ENCODE measurements around the gene CSTA. TPM values are rescaled to one million over a fixed set of nuclear protein-coding genes. Genes with fewer than 3 reads are reported as not detected.

The CSTA gene
- total RNA-seq, 1 donor from 2014 or later, result not detected

GRCh38 chr3:122312826-122313225 is 12.2 kb upstream of the CSTA start:
- Histone ChIP-seq H3K4me1 (no peaks in the 10 kb centered on the region), H3K36me3 (no peaks in the 10 kb centered on the region), H3K4me3 (no peak overlapping the region), H3K27ac (no peak overlapping the region), H3K27me3 (no peaks in the 10 kb centered on the region), H3K9me3 (no peaks in the 10 kb centered on the region)
- TF ChIP-seq, protein P1, sequence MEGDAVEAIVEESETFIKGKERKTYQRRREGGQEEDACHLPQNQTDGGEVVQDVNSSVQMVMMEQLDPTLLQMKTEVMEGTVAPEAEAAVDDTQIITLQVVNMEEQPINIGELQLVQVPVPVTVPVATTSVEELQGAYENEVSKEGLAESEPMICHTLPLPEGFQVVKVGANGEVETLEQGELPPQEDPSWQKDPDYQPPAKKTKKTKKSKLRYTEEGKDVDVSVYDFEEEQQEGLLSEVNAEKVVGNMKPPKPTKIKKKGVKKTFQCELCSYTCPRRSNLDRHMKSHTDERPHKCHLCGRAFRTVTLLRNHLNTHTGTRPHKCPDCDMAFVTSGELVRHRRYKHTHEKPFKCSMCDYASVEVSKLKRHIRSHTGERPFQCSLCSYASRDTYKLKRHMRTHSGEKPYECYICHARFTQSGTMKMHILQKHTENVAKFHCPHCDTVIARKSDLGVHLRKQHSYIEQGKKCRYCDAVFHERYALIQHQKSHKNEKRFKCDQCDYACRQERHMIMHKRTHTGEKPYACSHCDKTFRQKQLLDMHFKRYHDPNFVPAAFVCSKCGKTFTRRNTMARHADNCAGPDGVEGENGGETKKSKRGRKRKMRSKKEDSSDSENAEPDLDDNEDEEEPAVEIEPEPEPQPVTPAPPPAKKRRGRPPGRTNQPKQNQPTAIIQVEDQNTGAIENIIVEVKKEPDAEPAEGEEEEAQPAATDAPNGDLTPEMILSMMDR (IDR thresholded peaks at IDR 0.05), result no peak
- DNase-seq (ENCODE audit: low spot score in 2 of 2), result no peak
- intact Hi-C loops (cut with DNase I), result no loop called here

GRCh38 chr3:122313281-122313680 is 11.8 kb upstream of the CSTA start:
- intact Hi-C loops (cut with DNase I), result no loop called here
- no peaks in the 10 kb centered on the region for H3K4me1 ChIP-seq
- no peaks in the 10 kb centered on the region for H3K36me3 ChIP-seq
- no peaks in the 10 kb centered on the region for H3K27me3 ChIP-seq
- no peak overlapping the region for H3K4me3 ChIP-seq
- TF ChIP-seq, protein P1 (IDR thresholded peaks at IDR 0.05), result no peak
- no peak for DNase-seq (ENCODE audit: low spot score in 2 of 2)
- no peaks in the 10 kb centered on the region for H3K9me3 ChIP-seq
- no peak overlapping the region for H3K27ac ChIP-seq

- Histone ChIP-seq H3K4me1 (no peaks in the 10 kb centered on the region), H3K4me3 (no peak overlapping the region), H3K27ac (no peak overlapping the region), H3K36me3 (no peaks in the 10 kb centered on the region), H3K9me3 (no peaks in the 10 kb centered on the region), H3K27me3 (no peaks in the 10 kb centered on the region)
- TF ChIP-seq, protein P1 (IDR thresholded peaks at IDR 0.05), result no peak
- DNase-seq (ENCODE audit: low spot score in 2 of 2), result no peak
- intact Hi-C loops (cut with DNase I), result no loop called here
These were observed 10.7 kb upstream of the CSTA start for GRCh38 chr3:122314228-122314876.

DNA sequence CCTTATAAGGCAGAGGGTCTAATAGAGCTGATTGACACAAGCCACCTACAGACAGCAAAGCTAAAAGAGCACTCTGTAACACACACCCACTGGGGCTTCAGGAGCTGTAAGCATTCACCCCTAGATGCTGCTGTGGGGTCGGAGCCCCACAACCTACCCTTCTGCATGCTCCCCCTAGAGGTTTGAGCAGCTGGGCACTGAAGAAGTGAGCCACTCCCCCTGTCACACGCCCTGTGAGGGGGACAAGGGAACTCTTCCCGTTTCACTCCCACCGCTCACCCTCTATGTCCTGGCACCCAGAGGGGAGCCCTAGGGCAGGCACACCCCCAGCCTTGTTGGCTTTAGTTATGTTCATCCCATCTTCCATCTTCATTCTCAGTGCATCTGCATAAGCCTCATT is 9.4 kb upstream of the CSTA start:
- Histone ChIP-seq H3K27ac (no peak overlapping the region), H3K9me3 (no peaks in the 10 kb centered on the region), H3K36me3 (no peaks in the 10 kb centered on the region), H3K4me3 (no peak overlapping the region), H3K27me3 (no peaks in the 10 kb centered on the region), H3K4me1 (no peaks in the 10 kb centered on the region)
- DNase-seq (ENCODE audit: low spot score in 2 of 2), result no peak
- TF ChIP-seq, protein P1 (IDR thresholded peaks at IDR 0.05), result no peak
- intact Hi-C loops (cut with DNase I), result no loop called here

- H3K4me3 ChIP-seq, result no peak overlapping the region
- TF ChIP-seq, protein P1 (IDR thresholded peaks at IDR 0.05), result no peak
- H3K9me3 ChIP-seq, result no peaks in the 10 kb centered on the region
- no peak for DNase-seq (ENCODE audit: low spot score in 2 of 2)
- intact Hi-C loops (cut with DNase I), result no loop called here
- no peak overlapping the region for H3K27ac ChIP-seq
- no peaks in the 10 kb centered on the region for H3K36me3 ChIP-seq
- no peaks in the 10 kb centered on the region for H3K27me3 ChIP-seq
- H3K4me1 ChIP-seq, result no peaks in the 10 kb centered on the region
These were observed 8.7 kb upstream of the CSTA start for GRCh38 chr3:122316368-122316767.

- intact Hi-C loops (cut with DNase I), result no loop called here
- no peaks in the 10 kb centered on the region for H3K36me3 ChIP-seq
- no peak for DNase-seq (ENCODE audit: low spot score in 2 of 2)
- H3K4me3 ChIP-seq, result no peak overlapping the region
- no peaks in the 10 kb centered on the region for H3K4me1 ChIP-seq
- no peaks in the 10 kb centered on the region for H3K9me3 ChIP-seq
- TF ChIP-seq, protein P1 (IDR thresholded peaks at IDR 0.05), result no peak
- H3K27ac ChIP-seq, result no peak overlapping the region
- no peaks in the 10 kb centered on the region for H3K27me3 ChIP-seq
These were observed 6.4 kb upstream of the CSTA start for GRCh38 chr3:122318620-122319019.
